ENCODE data around the gene WIPI1. TPM values are rescaled to one million over a fixed set of nuclear protein-coding genes. Genes with fewer than 3 reads are reported as not detected.

The WIPI1 gene
- total RNA-seq, 1 donor from 2014 or later: 37.3 TPM

DNA sequence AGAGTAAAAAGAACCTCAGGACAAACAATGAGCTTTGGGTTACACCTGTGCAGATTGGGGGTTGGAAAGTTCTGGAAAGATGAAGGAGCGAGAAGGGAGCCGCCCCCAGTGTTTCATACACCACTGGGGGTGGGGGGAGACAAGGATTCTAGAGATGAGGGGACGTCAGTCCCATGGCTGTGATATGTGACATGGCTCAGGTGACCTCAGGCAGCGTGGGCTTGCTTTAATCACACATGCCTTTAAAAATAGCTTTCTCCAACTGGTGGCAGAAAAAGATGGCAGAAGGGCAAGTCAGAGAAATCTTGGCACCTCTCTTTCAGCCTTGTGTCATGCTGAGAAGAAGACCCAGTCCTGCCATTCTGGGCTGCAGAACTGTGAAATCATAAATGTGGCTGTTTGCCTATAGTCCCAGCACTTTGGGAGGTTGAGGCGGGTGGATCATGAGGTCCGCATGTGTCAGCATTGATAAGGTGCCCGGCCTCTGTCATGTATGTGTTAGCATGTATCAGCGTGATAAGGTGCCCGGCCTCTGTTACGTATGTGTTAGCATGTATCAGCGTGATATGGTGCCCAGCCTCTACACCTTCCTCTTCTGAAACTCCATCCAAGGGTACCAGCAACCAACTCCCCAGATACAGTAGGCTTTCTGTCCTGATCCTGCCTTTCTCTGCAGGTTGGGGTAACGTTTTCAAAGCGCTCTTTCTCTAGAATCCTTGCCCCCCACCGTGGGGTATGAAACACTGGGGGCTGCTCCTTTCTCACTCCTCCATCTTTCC, 25.0 kb downstream of the WIPI1 start:
- DNase-seq (ENCODE audit: extremely low spot score in 2 of 2): peak in 1 of 2 donors; percentile 70
- TF ChIP-seq POLR2A (IDR thresholded peaks at IDR 0.05): no peak
- TF ChIP-seq POLR2AphosphoS5 (IDR thresholded peaks at IDR 0.05; ENCODE audit: insufficient read depth in 1 of 2, low read depth in 1 of 2): no peak
- TF ChIP-seq, protein P1, sequence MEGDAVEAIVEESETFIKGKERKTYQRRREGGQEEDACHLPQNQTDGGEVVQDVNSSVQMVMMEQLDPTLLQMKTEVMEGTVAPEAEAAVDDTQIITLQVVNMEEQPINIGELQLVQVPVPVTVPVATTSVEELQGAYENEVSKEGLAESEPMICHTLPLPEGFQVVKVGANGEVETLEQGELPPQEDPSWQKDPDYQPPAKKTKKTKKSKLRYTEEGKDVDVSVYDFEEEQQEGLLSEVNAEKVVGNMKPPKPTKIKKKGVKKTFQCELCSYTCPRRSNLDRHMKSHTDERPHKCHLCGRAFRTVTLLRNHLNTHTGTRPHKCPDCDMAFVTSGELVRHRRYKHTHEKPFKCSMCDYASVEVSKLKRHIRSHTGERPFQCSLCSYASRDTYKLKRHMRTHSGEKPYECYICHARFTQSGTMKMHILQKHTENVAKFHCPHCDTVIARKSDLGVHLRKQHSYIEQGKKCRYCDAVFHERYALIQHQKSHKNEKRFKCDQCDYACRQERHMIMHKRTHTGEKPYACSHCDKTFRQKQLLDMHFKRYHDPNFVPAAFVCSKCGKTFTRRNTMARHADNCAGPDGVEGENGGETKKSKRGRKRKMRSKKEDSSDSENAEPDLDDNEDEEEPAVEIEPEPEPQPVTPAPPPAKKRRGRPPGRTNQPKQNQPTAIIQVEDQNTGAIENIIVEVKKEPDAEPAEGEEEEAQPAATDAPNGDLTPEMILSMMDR (IDR thresholded peaks at IDR 0.05): no peak
- Histone ChIP-seq H3K9me3 (no peaks in the 10 kb centered on the region), H3K4me3 (no peak overlapping the region), H3K27ac (no peak overlapping the region), H3K36me3 (peaks cover 0 to 77% of the 10 kb centered on the region in 2 donors), H3K4me1 (peaks cover 16% of the 10 kb centered on the region), H3K27me3 (no peaks in the 10 kb centered on the region)
- intact Hi-C loops (cut with DNase I): no loop called here

DNA sequence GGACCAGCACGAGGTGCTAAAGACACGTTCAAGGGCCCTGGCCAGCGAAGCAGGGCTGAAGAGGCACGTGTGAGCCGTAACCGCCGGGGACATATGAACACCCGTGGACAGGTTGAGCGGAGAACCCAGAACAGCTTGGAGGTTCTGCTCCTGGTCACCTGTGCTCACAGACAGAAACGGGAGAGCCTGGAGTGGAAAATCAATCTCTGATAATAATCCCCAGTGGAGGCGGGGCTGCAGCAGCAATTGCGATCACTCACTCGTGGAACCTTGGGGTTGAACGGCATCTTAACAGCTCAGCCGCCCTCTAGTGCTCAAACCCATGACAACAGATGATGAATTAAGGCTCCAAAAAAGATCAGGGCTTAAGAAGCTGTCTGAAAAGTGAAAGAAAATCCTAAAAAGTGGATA, 25.6 kb downstream of the WIPI1 start:
- H3K36me3 ChIP-seq: peaks cover 0 to 83% of the 10 kb centered on the region in 2 donors
- TF ChIP-seq POLR2AphosphoS5 (IDR thresholded peaks at IDR 0.05; ENCODE audit: insufficient read depth in 1 of 2, low read depth in 1 of 2): no peak
- TF ChIP-seq, protein P1 (IDR thresholded peaks at IDR 0.05): peak in 1 of 3 experiments; percentile 3
- DNase-seq (ENCODE audit: extremely low spot score in 2 of 2): peak in 1 of 2 donors; percentile 42
- intact Hi-C loops (cut with DNase I): no loop called here
- H3K27ac ChIP-seq: no peak overlapping the region
- no peaks in the 10 kb centered on the region for H3K27me3 ChIP-seq
- H3K4me3 ChIP-seq: no peak overlapping the region
- no peaks in the 10 kb centered on the region for H3K9me3 ChIP-seq
- peaks cover 10% of the 10 kb centered on the region for H3K4me1 ChIP-seq

DNA sequence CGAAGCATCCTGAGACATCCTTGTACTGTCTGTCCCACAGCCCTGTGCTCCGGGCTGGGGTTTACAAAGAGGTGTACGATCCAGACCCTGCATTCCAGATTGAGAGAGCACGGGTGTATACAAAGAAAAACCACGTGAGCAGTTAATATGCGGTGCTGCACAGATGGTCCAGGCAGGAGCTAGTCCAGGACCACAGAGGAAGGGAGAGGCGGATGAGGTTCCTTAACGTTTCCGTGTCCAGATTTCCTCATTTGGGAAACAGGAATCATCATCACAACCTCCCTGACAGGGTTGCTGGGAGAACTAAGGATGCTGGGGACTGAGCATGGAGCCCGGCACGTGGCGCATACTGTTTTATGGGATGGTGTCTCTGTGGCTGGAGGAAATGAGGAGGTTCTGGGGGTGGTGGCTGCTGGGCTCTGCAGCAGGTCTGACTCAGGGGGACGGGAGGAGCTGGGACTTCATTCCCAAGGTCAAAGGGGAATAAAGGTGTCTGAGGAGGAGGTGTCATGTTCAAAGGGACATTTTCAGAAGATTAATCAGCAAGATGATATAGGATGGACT, 26.2 kb downstream of the WIPI1 start:
- H3K36me3 ChIP-seq: peaks cover 0 to 86% of the 10 kb centered on the region in 2 donors
- peak in 1 of 2 donors; percentile 49 for DNase-seq (ENCODE audit: extremely low spot score in 2 of 2)
- H3K4me3 ChIP-seq: no peak overlapping the region
- H3K4me1 ChIP-seq: peaks cover 5% of the 10 kb centered on the region
- H3K27me3 ChIP-seq: no peaks in the 10 kb centered on the region
- no peaks in the 10 kb centered on the region for H3K9me3 ChIP-seq
- H3K27ac ChIP-seq: no peak overlapping the region
- intact Hi-C loops (cut with DNase I): no loop called here
- TF ChIP-seq POLR2AphosphoS5 (IDR thresholded peaks at IDR 0.05; ENCODE audit: insufficient read depth in 1 of 2, low read depth in 1 of 2) (no peak), POLR2A (IDR thresholded peaks at IDR 0.05) (no peak)
- TF ChIP-seq, protein P1 (IDR thresholded peaks at IDR 0.05): no peak

DNA sequence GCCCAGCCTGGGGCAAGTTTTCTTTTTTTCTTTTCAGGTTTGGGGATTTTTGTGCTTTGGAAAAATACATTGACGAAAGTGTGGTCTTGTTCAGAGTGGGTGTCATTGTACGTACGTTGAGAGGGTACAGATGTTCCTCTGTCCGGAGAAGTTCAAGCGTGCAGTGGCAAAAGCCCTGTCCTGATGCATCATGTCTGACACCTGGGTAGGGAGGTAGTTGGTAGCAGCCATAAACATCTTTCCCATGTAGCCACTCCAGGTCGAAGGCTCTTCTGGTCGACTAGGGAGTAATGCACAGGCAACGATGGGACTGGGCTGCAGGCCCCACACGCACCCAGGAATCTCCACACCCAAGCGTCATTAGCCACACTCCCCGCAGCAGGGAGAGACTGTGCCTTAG, 27.4 kb downstream of the WIPI1 start:
- H3K27me3 ChIP-seq: no peaks in the 10 kb centered on the region
- H3K9me3 ChIP-seq: no peaks in the 10 kb centered on the region
- DNase-seq (ENCODE audit: extremely low spot score in 2 of 2): peak in 1 of 2 donors; percentile 54
- intact Hi-C loops (cut with DNase I): loop anchor here (10.0 kb wide), 1 partner anchor 155 kb away; no protein-coding TSS in a partner anchor
- no peaks in the 10 kb centered on the region for H3K4me1 ChIP-seq
- H3K36me3 ChIP-seq: peaks cover 0 to 93% of the 10 kb centered on the region in 2 donors
- no peak overlapping the region for H3K27ac ChIP-seq
- TF ChIP-seq POLR2AphosphoS5 (IDR thresholded peaks at IDR 0.05; ENCODE audit: insufficient read depth in 1 of 2, low read depth in 1 of 2): no peak
- no peak for TF ChIP-seq POLR2A (IDR thresholded peaks at IDR 0.05)
- TF ChIP-seq, protein P1 (IDR thresholded peaks at IDR 0.05): no peak
- no peak overlapping the region for H3K4me3 ChIP-seq
